VCaP (cell line): ENCODE measurements around the gene PRDM16.
A peak's percentile ranks its signal among the peaks of the same experiment; 100 is the strongest.

Source experiments
- H3K27ac ChIP-seq: fragments of 450-650 bp; 2 replicates; pipeline ENCODE4 v1.5.1; 2017
- CTCF ChIP-seq: fragments of 450-650 bp; conservative IDR thresholded peaks from 2 replicates; pipeline ENCODE4 v1.5.1; 2017; ENCODE audit warnings: mild to moderate bottlenecking, moderate library complexity

The PRDM16 gene

DNA sequence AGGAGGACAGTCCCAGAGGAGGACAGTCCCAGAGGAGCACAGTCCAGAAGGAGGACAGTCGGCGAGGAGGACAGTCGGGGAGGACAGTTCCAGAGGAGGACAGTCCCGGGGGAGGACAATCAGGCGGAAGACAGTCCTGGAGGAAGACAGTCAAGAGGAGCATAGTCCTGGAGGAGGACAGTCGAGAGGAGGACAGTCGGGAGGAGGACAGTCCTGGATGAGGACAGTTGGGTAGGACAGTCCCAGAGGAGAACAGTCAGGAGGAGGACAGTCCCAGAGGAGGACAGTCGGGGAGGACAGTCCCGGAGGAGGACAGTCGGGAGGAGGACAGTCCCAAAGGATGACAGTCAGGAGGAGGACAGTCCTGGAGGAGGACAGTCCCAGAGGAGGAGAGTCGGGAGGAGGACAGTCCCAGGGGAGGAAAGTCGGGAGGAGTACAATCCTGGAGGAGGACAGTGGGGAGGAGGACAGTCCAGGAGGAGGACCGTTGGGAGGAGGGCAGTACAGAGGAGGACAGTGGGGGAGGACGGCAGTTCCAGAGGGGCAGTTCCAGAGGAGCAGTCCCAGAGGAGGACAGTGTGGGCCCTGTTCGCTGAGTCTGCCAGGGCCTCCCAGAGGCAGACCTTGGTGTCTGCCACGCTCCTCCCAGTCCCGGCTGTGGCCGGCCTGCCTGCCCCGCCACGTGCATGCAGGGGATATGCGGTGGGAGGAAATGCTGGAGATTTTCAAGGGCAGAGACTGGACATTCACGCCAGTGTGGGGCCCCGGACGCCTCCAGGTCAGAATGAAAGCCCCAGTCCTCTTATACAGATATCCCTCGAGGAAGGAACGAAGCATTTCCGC is 201.6 kb downstream of the PRDM16 start:
- no peak for TF ChIP-seq CTCF
- no peak overlapping the region for H3K27ac ChIP-seq

GRCh38 chr1:3271866-3272265 is 202.9 kb downstream of the PRDM16 start:
- no peak for TF ChIP-seq CTCF
- peak overlapping the region; percentile 11; the same call in 1 of the 2 replicates for H3K27ac ChIP-seq

- H3K27ac ChIP-seq = peak overlapping the region; percentile 11; the same call in 1 of the 2 replicates
- no peak for TF ChIP-seq CTCF
These were observed 203.5 kb downstream of the PRDM16 start for GRCh38 chr1:3272321-3273045.

DNA sequence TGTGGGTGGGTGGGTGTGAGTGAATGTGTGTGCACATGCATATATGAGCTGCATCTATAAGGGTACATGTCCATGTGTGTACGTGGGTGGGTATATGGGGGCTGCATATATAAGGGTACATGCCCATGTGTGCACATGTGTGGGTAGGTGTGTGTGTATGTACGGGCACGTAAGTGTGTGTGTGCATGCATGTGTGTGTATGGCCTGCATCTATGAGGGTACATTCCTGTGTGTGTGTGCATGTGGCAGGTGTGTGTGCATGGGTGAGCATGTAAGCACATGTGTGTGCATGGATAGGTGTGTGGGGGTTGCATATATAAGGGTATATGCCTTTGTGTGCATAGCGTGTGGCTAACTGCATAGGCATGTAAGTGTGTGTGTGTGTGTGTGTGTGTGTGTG is 204.4 kb downstream of the PRDM16 start:
- H3K27ac ChIP-seq = no peak overlapping the region
- no peak for TF ChIP-seq CTCF

- peak overlapping the region; percentile 34; the same call in 1 of the 2 replicates for H3K27ac ChIP-seq
- no peak for TF ChIP-seq CTCF
These were observed 206.0 kb downstream of the PRDM16 start for GRCh38 chr1:3274972-3275371.

- TF ChIP-seq CTCF = no peak
- peak overlapping the region; percentile 34; the same call in 1 of the 2 replicates for H3K27ac ChIP-seq
These were observed 206.7 kb downstream of the PRDM16 start for GRCh38 chr1:3275471-3276340.
